Measurements from ENCODE around the gene CADM1. TPM values are rescaled to one million over a fixed set of nuclear protein-coding genes. Genes with fewer than 3 reads are reported as not detected.

CADM1 gene
- total and polyA plus RNA-seq, 2 donors (not counting 3 experiments of a cell fraction or from before 2014, with no cell fraction given): 0.52 to 2.6 TPM

DNA sequence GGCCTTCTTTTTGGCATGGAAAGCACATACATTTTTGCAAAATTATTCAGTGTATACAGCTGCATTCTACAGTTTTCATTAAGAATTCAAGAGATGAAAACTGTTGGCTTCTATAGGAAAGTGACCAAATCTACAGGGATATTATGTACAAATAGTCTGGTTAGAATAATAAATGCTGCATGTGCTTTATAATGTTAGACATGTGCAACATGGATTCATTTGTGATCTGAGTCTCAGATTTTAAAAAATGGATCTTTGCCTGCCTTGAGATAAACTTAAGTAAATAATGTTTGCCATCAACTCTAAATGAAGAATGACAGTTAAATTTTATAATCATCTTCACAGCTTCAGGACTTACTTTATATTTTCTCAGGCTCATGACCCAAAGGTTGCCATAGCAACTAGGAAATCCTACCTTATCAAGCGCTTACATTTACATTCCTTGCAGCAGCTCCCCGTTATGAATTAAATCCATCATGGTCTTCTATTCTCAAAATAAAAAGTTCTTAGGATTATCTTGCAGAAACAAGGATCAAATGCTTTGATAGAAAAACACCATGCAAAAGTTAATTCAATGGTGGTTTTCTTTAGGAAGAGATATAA lies 200.2 kb downstream of the CADM1 start:
- H3K27ac ChIP-seq (ENCODE audit: insufficient read depth, low read depth, low read length): no peak overlapping the region
- H3K4me1 ChIP-seq (ENCODE audit: control insufficient read depth, extremely low read depth, insufficient read depth, low read length): no peaks in the 10 kb centered on the region
- no peak overlapping the region for H3K4me2 ChIP-seq (ENCODE audit: insufficient read depth, low read length)
- no peak for DNase-seq (ENCODE audit: low read depth, low spot score)
- no peaks in the 10 kb centered on the region for H3K9me1 ChIP-seq (replicated peaks; ENCODE audit: control insufficient read depth, extremely low read depth, insufficient read depth, low read length)
- ChIA-PET CTCF (interaction anchor here (1.4 kb wide), 1 partner anchor 31 kb away, joined by 5 read pairs; no protein-coding TSS in a partner anchor), POLR2A (no interaction called here)
- no peak overlapping the region for H2AFZ ChIP-seq (ENCODE audit: low read depth, low read length)
- H3K36me3 ChIP-seq (ENCODE audit: control insufficient read depth in 2 of 2, extremely low read depth in 1 of 2, insufficient read depth in 2 of 2, low read length in 2 of 2): no peaks in the 10 kb centered on the region
- no peaks in the 10 kb centered on the region for H4K20me1 ChIP-seq (replicated peaks; ENCODE audit: control insufficient read depth, extremely low read depth, insufficient read depth, low read length)
- no peaks in the 10 kb centered on the region for H3K9me3 ChIP-seq (replicated peaks; ENCODE audit: control insufficient read depth, insufficient read depth, low read length)
- TF ChIP-seq EZH2 (IDR thresholded peaks at IDR 0.05; ENCODE audit: borderline replicate concordance, low read depth, low read length, severe bottlenecking) (no peak), POLR2AphosphoS5 (IDR thresholded peaks at IDR 0.05; ENCODE audit: insufficient read depth, low read depth, low read length) (no peak), GATA2 (IDR thresholded peaks at IDR 0.05; ENCODE audit: insufficient read depth, insufficient read length, low read depth, low read length) (no peak), CTCF (IDR thresholded peaks at IDR 0.05; ENCODE audit: extremely low read depth in 1 of 2, insufficient read depth in 1 of 2, low read depth in 1 of 2, low read length in 2 of 2) (no peak), POLR2A (IDR thresholded peaks at IDR 0.05; ENCODE audit: low read depth, low read length) (no peak), FOS (IDR thresholded peaks at IDR 0.05; ENCODE audit: borderline replicate concordance, insufficient read depth, low read length) (no peak), JUN (IDR thresholded peaks at IDR 0.05; ENCODE audit: borderline replicate concordance, insufficient read depth, insufficient read length, low read depth) (no peak), MYC (IDR thresholded peaks at IDR 0.05; ENCODE audit: low read depth, low read length) (no peak), MAX (IDR thresholded peaks at IDR 0.05; ENCODE audit: insufficient read depth, insufficient read length) (no peak)
- dilution Hi-C loops (cut with MboI; ENCODE audit: extremely low pct_ligation_motif_present, low sequenced_read_pairs): no loop called here
- FAIRE-seq: no peak
- BruUV-seq (replicated peaks): no TSS peak
- no peak overlapping the region for H3K4me3 ChIP-seq (replicated peaks in 1 of 3; ENCODE audit: insufficient read depth in 1 of 3, low read depth in 1 of 3, low read length in 3 of 3)
- no peaks in the 10 kb centered on the region for H3K27me3 ChIP-seq (ENCODE audit: control insufficient read depth in 2 of 2, insufficient read depth in 2 of 2, low read length in 2 of 2)
- intact Hi-C loops (cut with micrococcal nuclease): no loop called here
- no peaks in the 10 kb centered on the region for H3K79me2 ChIP-seq (ENCODE audit: control insufficient read depth, insufficient read depth, low read length)
- no peak overlapping the region for H3K9ac ChIP-seq (replicated peaks; ENCODE audit: extremely low read depth, insufficient read depth, low read length)
